GM18870 (cell line): ENCODE measurements around the gene CNTLN.
"Not testable (repeated sequence)": the region's sequence is repeated elsewhere in the genome, so short reads cannot be mapped to it uniquely, and the experiment has no call there.

Source experiments
- ATAC-seq: cut with Tn5 transposase; IDR thresholded peaks from one replicate; pipeline ENCODE4 v1.9.1; 2021; ENCODE audit warnings: moderate library complexity; ENCODE audit not compliant: unreplicated experiment

Gene CNTLN

GRCh38 chr9:17486396-17486795 is 351.6 kb downstream of the CNTLN start:
- ATAC-seq = no peak

GRCh38 chr9:17487467-17487866 is 352.6 kb downstream of the CNTLN start:
- ATAC-seq = no peak

- ATAC-seq = no peak
Measured at GRCh38 chr9:17488662-17489061, 353.8 kb downstream of the CNTLN start.

- ATAC-seq = no peak
Measured at GRCh38 chr9:17490110-17490509, 355.3 kb downstream of the CNTLN start.

GRCh38 chr9:17491780-17492179 is 356.9 kb downstream of the CNTLN start:
- no peak for ATAC-seq

- no peak for ATAC-seq
Measured at GRCh38 chr9:17503196-17503595, 368.4 kb downstream of the CNTLN start.

GRCh38 chr9:17509151-17509550 is 374.3 kb downstream of the CNTLN start:
- ATAC-seq = no peak

- ATAC-seq = no peak
Measured at GRCh38 chr9:17509701-17510100, 374.9 kb downstream of the CNTLN start.

GRCh38 chr9:17519761-17520160 is 384.9 kb downstream of the CNTLN start:
- no peak for ATAC-seq

GRCh38 chr9:17520268-17521064 is 385.6 kb downstream of the CNTLN start:
- ATAC-seq = no peak

GRCh38 chr9:17521100-17521855 is 386.4 kb downstream of the CNTLN start:
- no peak for ATAC-seq

GRCh38 chr9:17526726-17527125 is 391.9 kb downstream of the CNTLN start:
- not testable (repeated sequence) for ATAC-seq

- ATAC-seq = no peak
Measured at GRCh38 chr9:17528859-17529258, 394.0 kb downstream of the CNTLN start.

- ATAC-seq = peak; percentile 84
Measured at GRCh38 chr9:17531642-17532254, 396.9 kb downstream of the CNTLN start.

GRCh38 chr9:17532461-17532860 is 397.6 kb downstream of the CNTLN start:
- ATAC-seq = no peak

- ATAC-seq = no peak
Measured at GRCh38 chr9:17535176-17535575, 400.3 kb downstream of the CNTLN start.

- no peak for ATAC-seq
Measured at GRCh38 chr9:17536027-17536426, 401.2 kb downstream of the CNTLN start.

GRCh38 chr9:17551023-17551422 is 416.2 kb downstream of the CNTLN start:
- no peak for ATAC-seq
